Ishikawa (cell line): ENCODE data around the gene TARM1.

Experiments used
- FOXM1 ChIP-seq: IDR thresholded peaks from 2 replicates; pipeline ENCODE4 v1.6.1; 2012; ENCODE audit warnings: low read depth, borderline replicate concordance
- RAD21 ChIP-seq: IDR thresholded peaks from 2 replicates; pipeline ENCODE4 v1.6.1; 2012; ENCODE audit warnings: low read depth
- REST ChIP-seq: IDR thresholded peaks from 2 replicates; pipeline ENCODE4 v1.6.1; 2012; ENCODE audit warnings: low read depth, mild to moderate bottlenecking
- TEAD4 ChIP-seq: IDR thresholded peaks from 2 replicates; pipeline ENCODE4 v1.6.1; 2012
- YY1 ChIP-seq: IDR thresholded peaks from 2 replicates; pipeline ENCODE4 v1.6.1; 2012; ENCODE audit warnings: low read depth

- TF ChIP-seq REST (no peak), TEAD4 (no peak), RAD21 (no peak), FOXM1 (no peak), YY1 (no peak)
These were observed 42.5 kb upstream of the TARM1 start for GRCh38 chr19:54123682-54124081.
